ENCODE results near the gene MOSMO. TPM values are rescaled to one million over a fixed set of nuclear protein-coding genes. Genes with fewer than 3 reads are reported as not detected.
A peak's percentile ranks its signal among the peaks of the same experiment; 100 is the strongest.
"Not testable (repeated sequence)": the region's sequence is repeated elsewhere in the genome, so short reads cannot be mapped to it uniquely, and the experiment has no call there.

Gene MOSMO
- total and polyA plus RNA-seq, 8 donors: 3.7 to 8.0 (median 5.1) TPM

DNA sequence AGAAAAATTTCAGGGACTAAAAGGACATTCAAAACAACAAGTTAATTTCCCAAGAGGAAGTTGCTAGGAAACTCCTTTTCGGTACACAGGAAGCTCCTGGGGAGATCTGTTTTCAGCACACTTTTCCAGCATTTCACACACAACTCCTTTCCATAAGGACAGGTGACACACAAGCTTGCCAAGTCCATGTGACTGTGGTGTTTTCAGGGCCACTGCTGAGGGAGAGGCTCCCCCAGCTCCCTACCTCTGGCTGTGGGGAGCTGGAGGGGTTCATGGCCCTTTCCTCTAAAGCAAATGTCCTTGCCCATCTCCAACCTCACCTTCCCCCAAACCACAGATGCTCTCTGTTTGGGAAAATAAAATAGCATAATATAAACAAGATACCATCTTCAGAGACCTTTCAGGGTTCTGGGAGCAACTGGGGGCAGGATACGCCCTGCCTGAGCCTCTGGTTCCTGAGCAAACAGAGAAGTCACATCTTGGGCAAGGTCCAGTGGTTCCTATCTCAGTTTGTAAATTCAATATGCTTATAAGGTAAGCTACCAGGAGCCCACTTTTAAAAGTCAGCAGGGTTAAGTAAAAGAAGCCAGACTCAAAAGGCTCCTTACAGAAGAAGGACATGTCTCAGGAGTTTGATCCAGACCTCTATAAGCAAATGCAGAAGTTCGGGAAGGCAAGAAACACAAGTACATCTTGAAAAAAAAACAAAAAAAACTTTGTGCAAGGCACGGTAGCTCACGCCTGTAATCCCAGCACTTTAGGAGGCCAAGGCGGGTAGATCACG, 10.0 kb upstream of the MOSMO start:
- FAIRE-seq (no peak), ATAC-seq (no peak), DNase-seq (no peak)
- TF ChIP-seq, protein P1, sequence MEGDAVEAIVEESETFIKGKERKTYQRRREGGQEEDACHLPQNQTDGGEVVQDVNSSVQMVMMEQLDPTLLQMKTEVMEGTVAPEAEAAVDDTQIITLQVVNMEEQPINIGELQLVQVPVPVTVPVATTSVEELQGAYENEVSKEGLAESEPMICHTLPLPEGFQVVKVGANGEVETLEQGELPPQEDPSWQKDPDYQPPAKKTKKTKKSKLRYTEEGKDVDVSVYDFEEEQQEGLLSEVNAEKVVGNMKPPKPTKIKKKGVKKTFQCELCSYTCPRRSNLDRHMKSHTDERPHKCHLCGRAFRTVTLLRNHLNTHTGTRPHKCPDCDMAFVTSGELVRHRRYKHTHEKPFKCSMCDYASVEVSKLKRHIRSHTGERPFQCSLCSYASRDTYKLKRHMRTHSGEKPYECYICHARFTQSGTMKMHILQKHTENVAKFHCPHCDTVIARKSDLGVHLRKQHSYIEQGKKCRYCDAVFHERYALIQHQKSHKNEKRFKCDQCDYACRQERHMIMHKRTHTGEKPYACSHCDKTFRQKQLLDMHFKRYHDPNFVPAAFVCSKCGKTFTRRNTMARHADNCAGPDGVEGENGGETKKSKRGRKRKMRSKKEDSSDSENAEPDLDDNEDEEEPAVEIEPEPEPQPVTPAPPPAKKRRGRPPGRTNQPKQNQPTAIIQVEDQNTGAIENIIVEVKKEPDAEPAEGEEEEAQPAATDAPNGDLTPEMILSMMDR (IDR thresholded peaks at IDR 0.05): no peak
- WGBS, 2 donors: 86 to 89% methylated on average over 7 of the region's 7 CpGs
- no peak overlapping the region for H3K4me3 ChIP-seq
- intact Hi-C loops (cut with DNase I): no loop called here
- no peak overlapping the region for H3K27ac ChIP-seq
- H3K9me3 ChIP-seq: no peaks in the 10 kb centered on the region
- no peaks in the 10 kb centered on the region for H3K27me3 ChIP-seq
- H3K4me1 ChIP-seq: no peaks in the 10 kb centered on the region
- H3K36me3 ChIP-seq: no peaks in the 10 kb centered on the region

DNA sequence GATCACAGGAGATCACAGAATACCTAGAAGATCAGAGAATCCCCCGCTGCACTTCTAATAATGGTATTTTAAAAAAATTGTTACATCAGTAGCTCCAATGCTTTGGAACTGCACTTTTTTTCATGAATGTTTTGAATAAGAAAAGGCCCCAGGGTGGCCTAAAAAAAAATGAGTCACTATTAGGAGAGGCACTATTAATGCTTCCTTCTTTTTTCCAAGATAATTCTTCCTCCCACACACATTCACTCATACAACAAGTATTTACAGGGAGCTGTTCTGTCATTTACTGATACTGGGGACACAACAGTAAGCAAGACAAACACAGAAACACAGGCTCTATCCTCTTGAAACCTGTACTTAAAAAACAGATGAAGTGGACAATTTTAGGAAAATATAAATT, 6.3 kb upstream of the MOSMO start:
- intact Hi-C loops (cut with DNase I): loop anchor here in 2 of 3 donors (5.0 to 10.0 kb wide), 3 partner anchors 73 to 293 kb away; partner anchors contain the start of gene POLR3E (in 1 of the 2)
- Histone ChIP-seq H3K27ac (no peak overlapping the region), H3K4me1 (no peaks in the 10 kb centered on the region), H3K36me3 (no peaks in the 10 kb centered on the region), H3K4me3 (no peak overlapping the region), H3K9me3 (no peaks in the 10 kb centered on the region), H3K27me3 (no peaks in the 10 kb centered on the region)
- DNase-seq: no peak
- WGBS, 2 donors: 26 to 43% methylated on average over 1 of the region's 1 CpG
- TF ChIP-seq, protein P1 (IDR thresholded peaks at IDR 0.05): no peak
- FAIRE-seq: no peak
- peak in 2 of 4 donors; percentile 21 to 24 for ATAC-seq

DNA sequence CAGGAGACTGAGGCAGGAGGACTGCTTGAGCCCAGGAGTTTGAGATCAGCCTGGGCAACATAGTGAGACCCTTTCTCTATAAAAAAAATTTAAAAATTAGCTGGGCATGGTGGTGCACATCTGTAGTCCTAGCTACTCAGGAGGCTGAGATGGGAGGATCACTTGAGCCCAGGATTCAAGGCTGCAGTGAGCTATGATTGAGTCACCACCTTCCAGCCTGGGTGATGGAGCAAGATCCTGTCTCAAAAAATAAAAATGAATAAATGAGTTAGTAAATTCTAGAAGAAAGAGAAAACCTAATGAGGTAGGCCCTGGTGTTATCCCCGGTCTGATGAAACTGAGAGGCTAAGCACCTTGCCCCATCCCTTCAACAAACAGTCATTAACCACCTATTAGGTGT, 5.9 kb upstream of the MOSMO start:
- 82 to 90% methylated on average over 1 of the region's 1 CpG for WGBS, 2 donors
- not testable (repeated sequence) for DNase-seq, H3K27me3 ChIP-seq, H3K36me3 ChIP-seq, H3K4me3 ChIP-seq, H3K27ac ChIP-seq, FAIRE-seq, H3K9me3 ChIP-seq, H3K4me1 ChIP-seq, ATAC-seq
- intact Hi-C loops (cut with DNase I): loop anchor here in 2 of 3 donors (5.0 to 10.0 kb wide), 3 partner anchors 73 to 293 kb away; partner anchors contain the start of gene POLR3E (in 1 of the 2)

DNA sequence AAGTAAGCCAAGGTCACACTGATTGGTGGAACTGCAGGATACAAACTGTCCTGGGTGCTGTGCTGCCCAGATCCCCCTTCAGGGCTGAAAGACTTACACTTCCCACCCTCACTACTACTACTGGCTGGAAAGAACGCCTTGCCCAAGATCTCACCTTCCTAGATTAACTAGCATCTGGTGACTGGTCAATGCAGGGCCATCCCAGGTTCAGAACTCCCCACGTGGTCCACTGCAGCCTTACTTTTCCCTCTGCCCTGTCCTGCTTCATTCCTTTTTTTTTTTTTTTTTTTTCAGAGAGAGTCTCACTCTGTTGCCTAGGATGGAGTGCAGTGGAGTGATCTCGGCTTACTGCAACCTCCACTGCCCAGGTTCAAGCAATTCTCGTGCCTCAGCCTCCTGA, 4.7 kb upstream of the MOSMO start:
- no peaks in the 10 kb centered on the region for H3K27me3 ChIP-seq
- TF ChIP-seq, protein P1 (IDR thresholded peaks at IDR 0.05): no peak
- FAIRE-seq (no peak), ATAC-seq (no peak), DNase-seq (no peak)
- peaks cover 0 to 3% (median 0%) of the 10 kb centered on the region in 3 donors for H3K4me1 ChIP-seq
- H3K27ac ChIP-seq: no peak overlapping the region
- intact Hi-C loops (cut with DNase I): loop anchor here in 2 of 3 donors (5.0 to 10.0 kb wide), 3 partner anchors 72 to 292 kb away; partner anchors contain the start of gene POLR3E (in 1 of the 2)
- WGBS, 2 donors: 51 to 69% methylated on average over 4 of the region's 4 CpGs
- H3K4me3 ChIP-seq: no peak overlapping the region
- H3K9me3 ChIP-seq: no peaks in the 10 kb centered on the region
- no peaks in the 10 kb centered on the region for H3K36me3 ChIP-seq

DNA sequence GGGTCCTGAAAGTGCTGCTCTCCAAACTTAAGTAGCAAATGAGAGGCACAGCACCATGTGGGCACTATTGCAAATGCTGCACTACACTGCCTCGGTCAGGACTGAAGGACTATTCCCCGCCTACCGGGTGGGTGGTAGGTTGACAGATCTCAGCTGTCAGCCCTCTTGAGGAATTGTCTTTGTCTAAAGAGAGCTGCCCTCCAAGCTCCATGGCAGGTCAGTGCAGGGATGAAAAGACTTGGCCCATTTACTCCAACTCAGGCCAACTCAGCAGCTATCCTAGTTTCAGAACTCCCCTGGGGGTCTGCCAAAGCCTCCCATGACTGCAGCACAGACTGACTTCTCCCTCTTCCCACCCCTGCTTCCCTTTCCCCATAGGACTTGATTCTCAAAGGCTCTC, 3.6 kb upstream of the MOSMO start:
- TF ChIP-seq, protein P1 (IDR thresholded peaks at IDR 0.05): no peak
- WGBS, 2 donors: 47 to 59% methylated on average over 3 of the region's 3 CpGs
- ATAC-seq (no peak), FAIRE-seq (no peak), DNase-seq (no peak)
- intact Hi-C loops (cut with DNase I): loop anchor here in 2 of 3 donors (5.0 to 10.0 kb wide), 3 partner anchors 70 to 290 kb away; partner anchors contain the start of gene POLR3E (in 1 of the 2)
- Histone ChIP-seq H3K4me3 (no peak overlapping the region), H3K27ac (no peak overlapping the region), H3K27me3 (no peaks in the 10 kb centered on the region), H3K4me1 (peaks cover 0 to 3% (median 0%) of the 10 kb centered on the region in 3 donors), H3K36me3 (no peaks in the 10 kb centered on the region), H3K9me3 (no peaks in the 10 kb centered on the region)
